CD4-positive, alpha-beta T cell (primary cell): Measurements from ENCODE around the gene REEP6. TPM values are rescaled to one million over a fixed set of nuclear protein-coding genes. Genes with fewer than 3 reads are reported as not detected.

Experiments
- ATAC-seq: fragments of 200-7000 bp; cut with Tn5 transposase; one replicate; pipeline ENCODE4 v1.10.0; 2022; ENCODE audit warnings: mild to moderate bottlenecking; ENCODE audit not compliant: poor library complexity
- CTCF ChIA-PET: fragments of 350-600 bp; sonication (Branson Sonifier 250); formaldehyde crosslinking; loops from one replicate; lab custom pipeline; 2021; ENCODE audit warnings: antibody characterized with exemption, inconsistent platforms; lab: Charles Lee
- POLR2A ChIA-PET: fragments of 350-600 bp; sonication (Branson Sonifier 250); formaldehyde crosslinking; loops from one replicate; lab custom pipeline; 2021; ENCODE audit warnings: antibody characterized with exemption, inconsistent platforms; lab: Charles Lee
- DNase-seq, 14 experiments: peaks; one replicate each; pipeline ENCODE4 v3.0.0-alpha.2; 2013 to 2020; ENCODE audit warnings: mixed read lengths in 2 of 14
- H3K27ac ChIP-seq, 2 donors: one replicate each; pipeline versions ENCODE4 v1.5.1 to v1.7.0; 2013; ENCODE audit warnings: low read length in 2 of 2, low read depth in 1 of 2, mild to moderate bottlenecking in 1 of 2
- H3K27me3 ChIP-seq, 2 experiments: 1 replicate in 1 of 2; 2 replicates in 1 of 2; pipeline versions ENCODE4 v1.6.1 to v1.7.0; 2013; ENCODE audit warnings: low read length in 2 of 2, control low read depth in 1 of 2, mild to moderate bottlenecking in 1 of 2, moderate library complexity in 1 of 2; ENCODE audit not compliant: insufficient read depth in 2 of 2, control insufficient read depth in 1 of 2
- H3K36me3 ChIP-seq: one replicate; pipeline ENCODE4 v1.6.1; 2013; ENCODE audit warnings: low read length, control low read depth; ENCODE audit not compliant: insufficient read depth
- H3K4me1 ChIP-seq: one replicate; pipeline ENCODE4 v1.6.1; 2013; ENCODE audit warnings: low read length, control low read depth; ENCODE audit not compliant: insufficient read depth
- H3K4me3 ChIP-seq: one replicate; pipeline ENCODE4 v1.5.1; 2013; ENCODE audit warnings: mild to moderate bottlenecking, low read length, moderate library complexity
- H3K9me3 ChIP-seq, 2 experiments: 1 replicate in 1 of 2; 2 replicates in 1 of 2; pipeline versions ENCODE4 v1.6.1 to v1.7.0; 2013; ENCODE audit warnings: low read length in 2 of 2, mild to moderate bottlenecking in 2 of 2, control low read depth in 1 of 2, moderate library complexity in 1 of 2; ENCODE audit not compliant: control insufficient read depth in 1 of 2, insufficient read depth in 1 of 2
- H3K27ac Mint-ChIP-seq: one replicate; pipeline ENCODE4 v1.8.0; 2020; ENCODE audit warnings: mixed read lengths
- H3K27me3 Mint-ChIP-seq: one replicate; pipeline ENCODE4 v1.8.0; 2021; ENCODE audit warnings: mixed read lengths
- H3K36me3 Mint-ChIP-seq: one replicate; pipeline ENCODE4 v1.8.0; 2021; ENCODE audit warnings: low read depth, mixed read lengths
- H3K4me1 Mint-ChIP-seq: one replicate; pipeline ENCODE4 v1.8.0; 2021; ENCODE audit warnings: low read depth, mixed read lengths
- H3K4me3 Mint-ChIP-seq: one replicate; pipeline ENCODE4 v1.8.0; 2020; ENCODE audit warnings: mild to moderate bottlenecking, mixed read lengths
- H3K9me3 Mint-ChIP-seq: one replicate; pipeline ENCODE4 v1.8.0; 2020; ENCODE audit warnings: mixed read lengths
- CTCF ChIP-seq: fragments of 200-600 bp; IDR thresholded peaks from one replicate; pipeline ENCODE4 v1.8.0; 2022; ENCODE audit warnings: antibody characterized with exemption, mild to moderate bottlenecking
- intact Hi-C, 2 experiments: fragments of 100-400 bp; cut with DNase I in 1 of 2; cut with micrococcal nuclease in 1 of 2; formaldehyde crosslinking; loops; one replicate each; pipeline versions ENCODE4 v1.15.1 to v1.9.0; 2023 to 2025; cut with DNase I, micrococcal nuclease
- total RNA-seq, 174 experiments: library from RNA in 2 of 174; stranded (reverse) in 2 of 174; gene quantifications; one replicate each; pipeline ENCODE4 v1.2.3 and lab custom pipeline; 2021 to 2026

REEP6 gene
- total RNA-seq, 2 experiments from 2014 or later = 2.2 to 2.8 TPM

GRCh38 chr19:1455002-1455335, 36.0 kb upstream of the REEP6 start:
- Mint-ChIP-seq H3K27me3 (peaks cover 68% of the 10 kb centered on the region), H3K4me3 (no peak overlapping the region), H3K4me1 (peaks cover 30% of the 10 kb centered on the region), H3K9me3 (no peaks in the 10 kb centered on the region), H3K36me3 (no peaks in the 10 kb centered on the region), H3K27ac (no peak overlapping the region)
- intact Hi-C loops = no loop called here
- peaks cover 59 to 75% of the 10 kb centered on the region in 2 experiments for H3K27me3 ChIP-seq
- no peak overlapping the region for H3K4me3 ChIP-seq
- DNase-seq (no peak), ATAC-seq (peak; percentile 9)
- H3K4me1 ChIP-seq = peaks cover 33% of the 10 kb centered on the region
- POLR2A ChIA-PET = interaction anchor here (0.6 to 2.3 kb wide), 3 partner anchors 10 to 830 kb away, joined by 3 to 12 read pairs (median 7); no protein-coding TSS in a partner anchor
- no peak for TF ChIP-seq CTCF
- CTCF ChIA-PET = interaction anchor here (0.8 to 1.6 kb wide), 2 partner anchors 10 to 11 kb away, joined by 4 read pairs; no protein-coding TSS in a partner anchor
- peaks cover 0 to 43% of the 10 kb centered on the region in 2 experiments for H3K9me3 ChIP-seq
- H3K27ac ChIP-seq = no peak overlapping the region
- H3K36me3 ChIP-seq = no peaks in the 10 kb centered on the region

GRCh38 chr19:1455336-1456120, 35.5 kb upstream of the REEP6 start:
- H3K9me3 Mint-ChIP-seq = no peaks in the 10 kb centered on the region
- CTCF ChIA-PET = interaction anchor here (0.8 to 1.6 kb wide), 2 partner anchors 10 kb away, joined by 4 read pairs; no protein-coding TSS in a partner anchor
- POLR2A ChIA-PET = interaction anchor here (0.6 to 2.3 kb wide), 5 partner anchors 10 to 186 kb away, joined by 3 to 12 read pairs (median 4); partner anchors contain the start of gene CIRBP

More at GRCh38 chr19:1455336-1456120, 35.5 kb upstream of the REEP6 start:
- Histone ChIP-seq H3K36me3 (no peaks in the 10 kb centered on the region), H3K9me3 (peaks cover 0 to 39% of the 10 kb centered on the region in 2 experiments), H3K27ac (no peak overlapping the region), H3K4me3 (no peak overlapping the region), H3K27me3 (peaks cover 55 to 70% of the 10 kb centered on the region in 2 experiments), H3K4me1 (peaks cover 28% of the 10 kb centered on the region)
- Mint-ChIP-seq H3K4me3 (no peak overlapping the region), H3K36me3 (no peaks in the 10 kb centered on the region), H3K27ac (no peak overlapping the region), H3K4me1 (peaks cover 27% of the 10 kb centered on the region), H3K27me3 (peaks cover 64% of the 10 kb centered on the region)
- peak in 11 of 14 experiments; percentile 24 to 82 (median 45) for DNase-seq
- ATAC-seq = peak; percentile 79
- TF ChIP-seq CTCF = no peak
- intact Hi-C loops = no loop called here
